Measurements from ENCODE around the gene SLC35E2B. TPM values are rescaled to one million over a fixed set of nuclear protein-coding genes. Genes with fewer than 3 reads are reported as not detected.
"Not testable (repeated sequence)": the region's sequence is repeated elsewhere in the genome, so short reads cannot be mapped to it uniquely, and the experiment has no call there.

SLC35E2B gene
- total and polyA plus RNA-seq, 3 experiments from 2014 or later, result 29.7 to 47.5 (median 29.9) TPM

DNA sequence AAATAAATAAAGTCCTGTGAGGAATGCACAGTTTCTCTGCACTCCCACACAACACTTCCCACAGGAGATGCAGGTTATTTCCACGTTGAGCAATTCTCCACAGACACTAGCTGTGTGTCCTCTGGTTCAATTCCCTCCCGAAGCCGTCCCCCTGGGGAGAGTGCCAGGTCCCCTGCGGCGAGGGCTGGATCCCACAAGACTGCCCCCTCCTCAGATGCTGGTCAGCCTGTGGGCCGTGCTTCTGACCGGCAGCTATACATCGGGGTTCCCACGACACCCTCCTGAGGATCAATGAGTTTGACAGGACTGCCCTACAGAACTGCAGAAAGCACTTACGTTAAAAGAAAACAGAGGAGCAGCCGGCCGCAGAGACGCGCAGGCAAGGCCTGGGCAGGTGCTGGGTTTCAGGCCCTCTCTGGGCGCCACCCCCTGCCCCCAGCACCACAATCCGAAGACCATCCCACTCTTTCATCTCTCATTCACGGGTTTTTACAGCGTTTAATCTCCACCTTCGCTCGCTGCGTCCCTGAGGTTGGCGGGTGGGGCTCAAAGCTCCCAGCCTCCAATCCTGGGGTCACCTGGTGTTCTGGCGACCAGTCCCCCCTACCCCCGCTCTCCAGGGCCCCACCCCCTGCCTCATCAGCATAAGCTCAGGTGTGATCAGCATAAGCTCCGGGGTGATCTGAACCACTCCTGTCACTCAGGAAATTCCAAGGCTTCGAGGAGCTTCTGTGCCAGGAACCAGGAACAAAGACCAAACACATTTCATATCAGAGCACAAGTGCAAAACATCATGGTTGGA is 9.3 kb downstream of the SLC35E2B start:
- H3K4me1 Mint-ChIP-seq, result peaks cover 32 to 56% (median 39%) of the 10 kb centered on the region in 3 donors
- H3K9me3 ChIP-seq (ENCODE audit: low read length), result no peaks in the 10 kb centered on the region
- no peak overlapping the region for H3K4me3 ChIP-seq (ENCODE audit: low read length)
- peak in 1 of 5 donors; percentile 43 for DNase-seq
- peak overlapping the region in 1 of 7 donors; percentile 30 for H3K4me3 Mint-ChIP-seq
- no peak overlapping the region for H3K27ac ChIP-seq (ENCODE audit: low read depth, low read length)
- ChIA-PET POLR2A (no interaction called here), CTCF (no interaction called here)
- H3K36me3 ChIP-seq (ENCODE audit: insufficient read depth, low read length), result peaks cover 11% of the 10 kb centered on the region
- peaks cover 0 to 30% (median 3%) of the 10 kb centered on the region in 3 donors for H3K36me3 Mint-ChIP-seq
- no peaks in the 10 kb centered on the region for H3K9me3 Mint-ChIP-seq
- H3K4me1 ChIP-seq (ENCODE audit: insufficient read depth, low read length), result peaks cover 6% of the 10 kb centered on the region
- peak overlapping the region in 5 of 8 donors; percentile 17 to 64 (median 33) for H3K27ac Mint-ChIP-seq
- peaks cover 0 to 2% of the 10 kb centered on the region in 2 donors for H3K27me3 Mint-ChIP-seq
- H3K27me3 ChIP-seq (ENCODE audit: insufficient read depth, low read length, poor library complexity, severe bottlenecking), result no peaks in the 10 kb centered on the region

DNA sequence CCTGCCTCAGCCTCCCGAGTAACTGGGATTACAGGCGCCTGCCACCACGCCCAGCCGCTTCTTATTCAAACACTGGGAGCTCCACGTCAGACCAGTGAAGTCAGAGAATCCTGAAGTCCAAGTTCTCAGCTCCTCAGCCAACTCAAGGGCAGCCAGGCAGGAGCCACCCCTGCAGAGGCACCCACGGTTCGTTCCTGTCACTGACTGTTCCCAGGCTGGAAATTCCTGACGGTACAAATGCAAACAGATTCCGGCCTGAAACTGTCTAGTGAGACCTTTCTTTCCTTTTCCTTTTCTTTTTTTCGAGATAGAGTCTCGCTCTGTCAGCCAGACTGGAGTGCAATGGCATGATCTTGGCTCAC is 11.7 kb downstream of the SLC35E2B start:
- Mint-ChIP-seq H3K27me3 (peaks cover 0 to 2% of the 10 kb centered on the region in 2 donors), H3K9me3 (no peaks in the 10 kb centered on the region), H3K36me3 (peaks cover 0 to 26% (median 2%) of the 10 kb centered on the region in 3 donors), H3K27ac (peak overlapping the region in 2 of 8 donors; percentile 77 to 84), H3K4me3 (no peak overlapping the region), H3K4me1 (peaks cover 34 to 49% (median 43%) of the 10 kb centered on the region in 3 donors)
- no peak overlapping the region for H3K27ac ChIP-seq (ENCODE audit: low read depth, low read length)
- peaks cover 11% of the 10 kb centered on the region for H3K36me3 ChIP-seq (ENCODE audit: insufficient read depth, low read length)
- CTCF ChIA-PET, result no interaction called here
- peaks cover 15% of the 10 kb centered on the region for H3K4me1 ChIP-seq (ENCODE audit: insufficient read depth, low read length)
- peak in 1 of 5 donors; percentile 8 for DNase-seq
- no peaks in the 10 kb centered on the region for H3K9me3 ChIP-seq (ENCODE audit: low read length)
- no peaks in the 10 kb centered on the region for H3K27me3 ChIP-seq (ENCODE audit: insufficient read depth, low read length, poor library complexity, severe bottlenecking)
- POLR2A ChIA-PET, result no interaction called here
- H3K4me3 ChIP-seq (ENCODE audit: low read length), result no peak overlapping the region

DNA sequence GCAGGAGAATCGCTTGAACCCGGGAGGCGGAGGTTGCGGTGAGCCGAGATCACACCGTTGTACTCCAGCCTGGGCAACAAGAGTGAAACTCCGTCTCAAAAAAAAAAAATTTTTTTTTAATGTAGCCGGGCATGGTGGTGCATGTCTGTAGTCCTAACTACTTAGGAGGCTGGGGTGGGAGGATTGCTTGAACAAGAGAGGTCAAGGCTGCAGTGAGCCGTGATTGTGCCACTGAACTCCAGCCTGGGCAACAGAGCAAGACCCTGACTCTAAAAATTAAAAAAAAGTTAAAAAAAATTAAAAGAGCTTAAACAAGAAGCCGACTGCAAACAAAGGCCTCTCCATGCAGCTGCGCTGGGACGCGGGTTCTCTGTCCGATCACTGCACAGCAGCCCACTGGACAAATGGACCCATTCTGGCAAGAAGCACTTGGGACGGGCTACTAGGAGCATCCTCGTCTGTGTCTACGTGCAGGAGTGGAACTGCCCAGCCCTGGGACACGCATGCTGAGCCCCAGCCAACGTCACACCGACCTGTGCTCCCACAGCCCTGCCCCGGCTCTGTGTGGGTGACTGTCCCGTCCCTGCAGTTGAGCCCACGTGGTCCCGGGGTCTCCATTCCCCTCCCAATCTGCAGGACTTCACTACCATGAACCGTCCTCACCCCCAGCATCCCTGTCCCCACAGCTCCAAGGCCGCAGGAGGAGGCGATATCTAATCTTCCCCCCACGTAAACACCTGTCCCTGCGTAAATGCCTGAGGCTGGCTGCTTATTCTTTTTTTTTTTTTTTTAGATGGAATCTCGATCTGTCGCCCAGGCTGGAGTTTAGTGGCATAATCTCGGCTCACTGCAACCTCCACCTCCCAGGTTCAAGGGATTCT is 12.3 kb downstream of the SLC35E2B start:
- ChIA-PET CTCF (no interaction called here), POLR2A (interaction anchor here (0.6 kb wide), 1 partner anchor 104 kb away, joined by 3 read pairs; no protein-coding TSS in a partner anchor)
- H3K4me3 ChIP-seq (ENCODE audit: low read length), result no peak overlapping the region
- Mint-ChIP-seq H3K36me3 (peaks cover 0 to 23% (median 0%) of the 10 kb centered on the region in 3 donors), H3K4me3 (peak overlapping the region in 1 of 7 donors; percentile 61), H3K9me3 (no peaks in the 10 kb centered on the region), H3K27ac (peak overlapping the region in 2 of 8 donors; percentile 90 to 96), H3K4me1 (peaks cover 31 to 45% (median 40%) of the 10 kb centered on the region in 3 donors), H3K27me3 (peaks cover 0 to 2% of the 10 kb centered on the region in 2 donors)
- no peaks in the 10 kb centered on the region for H3K27me3 ChIP-seq (ENCODE audit: insufficient read depth, low read length, poor library complexity, severe bottlenecking)
- H3K36me3 ChIP-seq (ENCODE audit: insufficient read depth, low read length), result peaks cover 11% of the 10 kb centered on the region
- H3K9me3 ChIP-seq (ENCODE audit: low read length), result no peaks in the 10 kb centered on the region
- H3K27ac ChIP-seq (ENCODE audit: low read depth, low read length), result no peak overlapping the region
- H3K4me1 ChIP-seq (ENCODE audit: insufficient read depth, low read length), result peaks cover 15% of the 10 kb centered on the region
- peak in 1 of 5 donors; percentile 42 for DNase-seq

DNA sequence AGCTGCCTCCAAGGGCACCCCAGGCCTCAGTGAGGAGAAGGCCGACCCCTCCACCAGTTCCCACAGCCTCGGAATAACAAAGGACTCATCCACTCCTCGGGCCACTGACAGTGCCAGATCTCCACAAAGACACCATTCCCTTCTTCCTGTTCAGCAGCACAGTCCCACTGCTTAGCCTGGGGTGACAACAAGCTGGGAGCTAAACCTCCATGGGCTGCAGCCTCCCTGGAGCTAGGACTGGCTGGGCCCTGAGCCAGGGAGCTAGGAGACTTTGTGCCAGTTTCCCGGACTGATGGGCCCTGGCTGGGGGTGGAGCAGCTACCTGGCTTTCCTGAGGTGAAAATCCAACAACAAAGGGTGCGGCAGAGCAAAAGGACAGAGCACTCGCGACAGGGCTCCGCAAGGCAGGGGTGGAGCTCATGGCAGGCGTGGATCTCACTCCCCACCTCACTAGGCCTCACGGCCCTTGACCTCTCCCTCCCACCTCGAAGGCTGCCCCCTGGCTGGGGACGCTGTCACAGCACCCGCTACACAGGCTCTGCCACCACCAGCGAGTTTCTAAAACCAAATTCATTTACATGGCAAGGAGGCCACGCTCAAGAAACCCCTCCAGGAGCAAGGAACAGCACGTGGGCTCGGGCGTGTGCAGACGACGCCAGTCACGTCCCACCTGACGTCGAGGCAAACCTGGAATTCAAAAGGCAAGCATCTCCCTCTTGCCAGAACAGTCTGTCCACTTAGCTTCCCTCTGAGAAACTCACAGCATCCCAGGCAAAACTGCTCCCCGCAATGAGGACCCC is 13.8 kb downstream of the SLC35E2B start:
- ChIA-PET POLR2A (interaction anchor here (2.4 kb wide), 1 partner anchor 49 kb away, joined by 19 read pairs; no protein-coding TSS in a partner anchor), CTCF (interaction anchor here (0.6 to 2.0 kb wide), 5 partner anchors 9 to 104 kb away, joined by 3 to 8 read pairs (median 4); partner anchors contain the start of gene CDK11A)
- H3K27me3 Mint-ChIP-seq, result peaks cover 0 to 2% of the 10 kb centered on the region in 2 donors
- no peak overlapping the region for H3K27ac ChIP-seq (ENCODE audit: low read depth, low read length)
- no peaks in the 10 kb centered on the region for H3K27me3 ChIP-seq (ENCODE audit: insufficient read depth, low read length, poor library complexity, severe bottlenecking)
- H3K36me3 Mint-ChIP-seq, result peaks cover 0 to 25% (median 0%) of the 10 kb centered on the region in 3 donors
- H3K4me3 Mint-ChIP-seq, result peak overlapping the region; percentile 78 to 91 (median 86)
- H3K4me1 Mint-ChIP-seq, result peaks cover 31 to 42% (median 36%) of the 10 kb centered on the region in 3 donors
- H3K27ac Mint-ChIP-seq, result peak overlapping the region; percentile 90 to 99 (median 96)
- DNase-seq, result peak in 4 of 5 donors; percentile 21 to 51 (median 38)
- no peaks in the 10 kb centered on the region for H3K9me3 Mint-ChIP-seq
- H3K9me3 ChIP-seq (ENCODE audit: low read length), result no peaks in the 10 kb centered on the region
- peaks cover 11% of the 10 kb centered on the region for H3K36me3 ChIP-seq (ENCODE audit: insufficient read depth, low read length)
- peaks cover 15% of the 10 kb centered on the region for H3K4me1 ChIP-seq (ENCODE audit: insufficient read depth, low read length)
- peak overlapping the region; percentile 49 for H3K4me3 ChIP-seq (ENCODE audit: low read length)

DNA sequence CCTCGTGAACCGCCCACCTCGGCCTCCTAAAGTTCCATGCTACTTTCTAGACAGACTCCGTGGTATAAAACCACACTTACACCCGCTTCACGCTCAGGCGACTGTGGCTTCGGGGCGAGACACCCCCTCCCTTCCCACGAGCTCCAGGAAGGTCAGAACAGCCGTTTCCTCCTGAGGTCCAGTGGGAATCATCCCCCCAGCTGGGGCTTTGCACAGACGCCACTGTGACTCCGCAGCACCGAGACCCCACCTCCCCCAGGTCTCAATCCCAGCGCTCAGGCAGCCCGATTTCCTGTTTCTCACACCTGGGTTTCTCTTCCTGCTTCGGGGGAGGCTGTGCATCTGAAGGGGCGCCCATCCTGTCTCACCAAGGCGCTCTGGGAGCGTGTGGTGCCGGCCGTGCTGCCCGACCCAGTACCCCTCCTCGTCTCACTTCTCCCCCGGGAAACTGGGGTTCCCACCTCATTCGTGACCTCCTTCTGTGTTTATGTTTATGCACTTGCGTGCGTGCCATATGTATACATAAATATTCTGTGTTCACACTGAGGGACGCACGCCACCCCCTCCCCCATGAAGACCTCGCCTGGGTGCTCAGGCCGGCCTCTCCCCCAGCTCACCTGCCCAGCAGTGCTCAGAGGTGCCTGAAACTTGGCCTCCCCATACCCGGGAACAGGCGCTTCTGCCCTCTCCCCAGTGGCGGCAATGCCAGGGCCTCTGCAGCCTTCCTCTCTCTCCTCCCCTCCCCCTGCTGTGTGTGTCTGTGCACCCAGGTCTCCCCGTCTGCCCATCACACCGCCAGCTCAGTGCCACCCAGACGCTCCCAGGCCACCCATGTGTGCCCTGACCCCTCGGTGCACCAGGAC is 14.6 kb downstream of the SLC35E2B start:
- peak; percentile 36 to 72 (median 65) for DNase-seq
- peaks cover 7% of the 10 kb centered on the region for H3K36me3 ChIP-seq (ENCODE audit: insufficient read depth, low read length)
- ChIA-PET POLR2A (interaction anchor here (0.7 to 2.4 kb wide), 2 partner anchors 49 to 231 kb away, joined by 7 to 19 read pairs; no protein-coding TSS in a partner anchor), CTCF (interaction anchor here (0.6 to 2.0 kb wide), 5 partner anchors 8 to 105 kb away, joined by 3 to 8 read pairs (median 4); partner anchors contain the start of gene CDK11A)
- Mint-ChIP-seq H3K36me3 (peaks cover 0 to 20% (median 0%) of the 10 kb centered on the region in 3 donors), H3K4me3 (peak overlapping the region; percentile 78 to 91 (median 86)), H3K27me3 (peaks cover 0 to 1% of the 10 kb centered on the region in 2 donors), H3K9me3 (no peaks in the 10 kb centered on the region), H3K27ac (peak overlapping the region; percentile 90 to 99 (median 96)), H3K4me1 (peaks cover 28 to 33% (median 30%) of the 10 kb centered on the region in 3 donors)
- peak overlapping the region; percentile 49 for H3K4me3 ChIP-seq (ENCODE audit: low read length)
- no peaks in the 10 kb centered on the region for H3K9me3 ChIP-seq (ENCODE audit: low read length)
- no peaks in the 10 kb centered on the region for H3K27me3 ChIP-seq (ENCODE audit: insufficient read depth, low read length, poor library complexity, severe bottlenecking)
- H3K4me1 ChIP-seq (ENCODE audit: insufficient read depth, low read length), result peaks cover 15% of the 10 kb centered on the region
- peak overlapping the region; percentile 49 for H3K27ac ChIP-seq (ENCODE audit: low read depth, low read length)

DNA sequence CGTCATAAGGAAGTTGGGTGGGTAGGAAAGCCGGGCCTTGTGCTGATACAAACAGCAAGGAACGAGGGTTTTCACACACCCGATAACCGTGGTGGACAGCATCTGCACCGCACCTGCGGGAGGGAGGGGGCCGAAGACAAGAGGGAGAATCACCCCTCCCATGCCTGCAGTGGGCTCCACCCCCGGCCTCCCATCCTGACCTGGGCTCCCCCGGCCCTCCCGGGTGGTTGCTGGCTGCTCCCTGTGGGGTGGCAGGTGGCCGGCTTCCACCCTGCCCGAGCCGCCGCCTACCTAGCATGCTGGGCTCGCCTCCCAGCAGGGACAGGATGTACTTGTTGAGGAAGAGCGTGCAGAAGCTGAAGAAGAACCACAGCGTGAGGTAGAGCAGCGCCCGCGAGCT is 16.5 kb downstream of the SLC35E2B start:
- peaks cover 22 to 27% (median 25%) of the 10 kb centered on the region in 3 donors for H3K4me1 Mint-ChIP-seq
- H3K36me3 Mint-ChIP-seq, result peaks cover 0 to 29% (median 0%) of the 10 kb centered on the region in 3 donors
- H3K27ac ChIP-seq (ENCODE audit: low read depth, low read length); CTCF ChIA-PET; H3K27me3 ChIP-seq (ENCODE audit: insufficient read depth, low read length, poor library complexity, severe bottlenecking); H3K27ac Mint-ChIP-seq; H3K4me3 Mint-ChIP-seq; H3K27me3 Mint-ChIP-seq; POLR2A ChIA-PET; H3K9me3 ChIP-seq (ENCODE audit: low read length); H3K4me3 ChIP-seq (ENCODE audit: low read length); H3K9me3 Mint-ChIP-seq; H3K36me3 ChIP-seq (ENCODE audit: insufficient read depth, low read length): not testable (repeated sequence)
- DNase-seq, result peak in 1 of 5 donors; percentile 46
- H3K4me1 ChIP-seq (ENCODE audit: insufficient read depth, low read length), result peaks cover 15% of the 10 kb centered on the region

Data from CD8-positive, alpha-beta memory T cell (primary cell).